ENCODE results near the gene GPN3. TPM values are rescaled to one million over a fixed set of nuclear protein-coding genes. Genes with fewer than 3 reads are reported as not detected.
"Not testable (repeated sequence)": the region's sequence is repeated elsewhere in the genome, so short reads cannot be mapped to it uniquely, and the experiment has no call there.

GPN3 gene
- total RNA-seq, 2 experiments from 2014 or later = 37.8 to 62.0 TPM

GRCh38 chr12:110498984-110499706, 31.1 kb upstream of the GPN3 start:
- intact Hi-C loops (cut with DNase I, micrococcal nuclease) = no loop called here
- Mint-ChIP-seq H3K9me3 (ENCODE audit: low read depth) (peaks cover 4% of the 10 kb centered on the region), H3K27me3 (no peaks in the 10 kb centered on the region), H3K4me3 (no peak overlapping the region), H3K36me3 (ENCODE audit: low read depth) (peaks cover 47% of the 10 kb centered on the region), H3K27ac (peak overlapping the region; percentile 67), H3K4me1 (peaks cover 28% of the 10 kb centered on the region)
- POLR2A ChIA-PET = interaction anchor here (0.6 to 1.0 kb wide), 2 partner anchors 134 to 156 kb away, joined by 7 to 10 read pairs; no protein-coding TSS in a partner anchor
- CTCF ChIA-PET = interaction anchor here (1.0 to 20.0 kb wide), 4 partner anchors 9 to 399 kb away, joined by 3 to 240 read pairs (median 18); partner anchors contain the start of genes FAM216A and GPN3
- DNase-seq (no peak), ATAC-seq (no peak)

- no peak for DNase-seq
- Mint-ChIP-seq H3K4me1 (peaks cover 7% of the 10 kb centered on the region), H3K27me3 (no peaks in the 10 kb centered on the region), H3K36me3 (ENCODE audit: low read depth) (peaks cover 31% of the 10 kb centered on the region), H3K27ac (no peak overlapping the region), H3K4me3 (no peak overlapping the region), H3K9me3 (ENCODE audit: low read depth) (no peaks in the 10 kb centered on the region)
- no peak for ATAC-seq
- POLR2A ChIA-PET = no interaction called here
- intact Hi-C loops (cut with DNase I, micrococcal nuclease) = no loop called here
- CTCF ChIA-PET = no interaction called here
Measured at GRCh38 chr12:110475426-110475825, 7.4 kb upstream of the GPN3 start.

GRCh38 chr12:110467847-110468213, 227 bp downstream of the GPN3 start:
- Mint-ChIP-seq H3K27ac (peak overlapping the region; percentile 97), H3K4me3 (peak overlapping the region; percentile 89), H3K4me1 (peaks cover 33% of the 10 kb centered on the region), H3K27me3 (no peaks in the 10 kb centered on the region), H3K9me3 (ENCODE audit: low read depth) (no peaks in the 10 kb centered on the region), H3K36me3 (ENCODE audit: low read depth) (peaks cover 38% of the 10 kb centered on the region)
- DNase-seq (no peak), ATAC-seq (no peak)
- ChIA-PET CTCF (interaction anchor here (0.7 to 4.2 kb wide), 18 partner anchors 9 to 402 kb away, joined by 3 to 43 read pairs (median 4); partner anchors contain the start of genes ARPC3, CCDC63, RAD9B and VPS29), POLR2A (interaction anchor here (0.6 to 2.3 kb wide), 16 partner anchors 13 to 274 kb away, joined by 3 to 27 read pairs (median 4); partner anchors contain the start of genes ARPC3, RAD9B, TCTN1 and VPS29)
- intact Hi-C loops (cut with DNase I, micrococcal nuclease) = loop anchor here (1.0 to 5.0 kb wide), 19 partner anchors 18 to 1544 kb away; partner anchors contain the start of genes ARPC3 (in 2 of the 2), ATP2A2 (in 2 of the 2), RAD9B (in 2 of the 2) and VPS29 (in 2 of the 2)

GRCh38 chr12:110466791-110467190, 1.3 kb downstream of the GPN3 start:
- DNase-seq (no peak), ATAC-seq (no peak)
- peaks cover 37% of the 10 kb centered on the region for H3K4me1 Mint-ChIP-seq
- ChIA-PET POLR2A (no interaction called here), CTCF (interaction anchor here (0.6 to 1.4 kb wide), 5 partner anchors 11 to 380 kb away, joined by 3 to 5 read pairs (median 4); partner anchors contain the start of genes ARPC3 and CCDC63)
- intact Hi-C loops (cut with DNase I, micrococcal nuclease) = loop anchor here in 1 of 2 experiments (5.0 kb wide), 2 partner anchors 426 to 1546 kb away; partner anchors contain the start of genes ERP29 and TMEM116
- H3K36me3 Mint-ChIP-seq (ENCODE audit: low read depth) = peaks cover 40% of the 10 kb centered on the region
- peak overlapping the region; percentile 89 for H3K4me3 Mint-ChIP-seq
- H3K9me3 Mint-ChIP-seq (ENCODE audit: low read depth) = no peaks in the 10 kb centered on the region
- no peak overlapping the region for H3K27ac Mint-ChIP-seq
- H3K27me3 Mint-ChIP-seq = no peaks in the 10 kb centered on the region

- CTCF ChIA-PET = interaction anchor here (0.6 to 1.3 kb wide), 6 partner anchors 9 to 135 kb away, joined by 3 to 5 read pairs (median 3); partner anchors contain the start of gene ARPC3
- H3K4me1 Mint-ChIP-seq = peaks cover 35% of the 10 kb centered on the region
- H3K4me3 Mint-ChIP-seq = not testable (repeated sequence)
Measured at GRCh38 chr12:110465765-110466164, 2.3 kb downstream of the GPN3 start.

GRCh38 chr12:110465024-110465423, 3.0 kb downstream of the GPN3 start:
- H3K4me1 Mint-ChIP-seq = peaks cover 28% of the 10 kb centered on the region
- peaks cover 31% of the 10 kb centered on the region for H3K36me3 Mint-ChIP-seq (ENCODE audit: low read depth)
- intact Hi-C loops (cut with DNase I, micrococcal nuclease) = loop anchor here in 1 of 2 experiments (5.0 kb wide), 2 partner anchors 427 to 1547 kb away; partner anchors contain the start of genes ERP29 and TMEM116

More at GRCh38 chr12:110465765-110466164, 2.3 kb downstream of the GPN3 start:
- POLR2A ChIA-PET = interaction anchor here (1.0 kb wide), 1 partner anchor 149 kb away, joined by 3 read pairs; no protein-coding TSS in a partner anchor
- not testable (repeated sequence) for H3K27ac Mint-ChIP-seq; DNase-seq; ATAC-seq; H3K9me3 Mint-ChIP-seq (ENCODE audit: low read depth); H3K27me3 Mint-ChIP-seq
- intact Hi-C loops (cut with DNase I, micrococcal nuclease) = loop anchor here in 1 of 2 experiments (5.0 kb wide), 2 partner anchors 427 to 1547 kb away; partner anchors contain the start of genes ERP29 and TMEM116
- peaks cover 35% of the 10 kb centered on the region for H3K36me3 Mint-ChIP-seq (ENCODE audit: low read depth)

GRCh38 chr12:110461189-110461588, 6.9 kb downstream of the GPN3 start:
- H3K4me1 Mint-ChIP-seq; H3K4me3 Mint-ChIP-seq; POLR2A ChIA-PET; ATAC-seq; H3K27me3 Mint-ChIP-seq; DNase-seq; H3K27ac Mint-ChIP-seq; H3K9me3 Mint-ChIP-seq (ENCODE audit: low read depth); intact Hi-C loops (cut with DNase I, micrococcal nuclease): not testable (repeated sequence)
- peaks cover 34% of the 10 kb centered on the region for H3K36me3 Mint-ChIP-seq (ENCODE audit: low read depth)
- CTCF ChIA-PET = interaction anchor here (0.6 to 1.4 kb wide), 2 partner anchors 30 to 1365 kb away, joined by 3 read pairs; no protein-coding TSS in a partner anchor

More at GRCh38 chr12:110465024-110465423, 3.0 kb downstream of the GPN3 start:
- no peaks in the 10 kb centered on the region for H3K9me3 Mint-ChIP-seq (ENCODE audit: low read depth)
- DNase-seq (no peak), ATAC-seq (no peak)
- H3K27me3 Mint-ChIP-seq = no peaks in the 10 kb centered on the region
- ChIA-PET POLR2A (no interaction called here), CTCF (interaction anchor here (1.3 to 3.0 kb wide), 2 partner anchors 8 to 14 kb away, joined by 3 to 9 read pairs; partner anchors contain the start of gene ARPC3)
- H3K4me3 Mint-ChIP-seq = no peak overlapping the region
- H3K27ac Mint-ChIP-seq = no peak overlapping the region

- ChIA-PET CTCF (interaction anchor here (1.1 to 1.9 kb wide), 3 partner anchors 9 to 27 kb away, joined by 4 to 8 read pairs (median 5); partner anchors contain the start of genes ARPC3, FAM216A and GPN3), POLR2A (no interaction called here)
- Mint-ChIP-seq H3K27ac (no peak overlapping the region), H3K4me1 (peaks cover 4% of the 10 kb centered on the region), H3K36me3 (ENCODE audit: low read depth) (peaks cover 37% of the 10 kb centered on the region), H3K9me3 (ENCODE audit: low read depth) (no peaks in the 10 kb centered on the region), H3K27me3 (no peaks in the 10 kb centered on the region), H3K4me3 (no peak overlapping the region)
- intact Hi-C loops (cut with DNase I, micrococcal nuclease) = no loop called here
- no peak for DNase-seq
- ATAC-seq = no peak
Measured at GRCh38 chr12:110458756-110459155, 9.3 kb downstream of the GPN3 start.

- no peaks in the 10 kb centered on the region for H3K27me3 Mint-ChIP-seq
- intact Hi-C loops (cut with DNase I, micrococcal nuclease) = loop anchor here in 1 of 2 experiments (5.0 kb wide), 1 partner anchor 374 kb away; no protein-coding TSS in a partner anchor
- ChIA-PET POLR2A (interaction anchor here (1.4 kb wide), 1 partner anchor 15 kb away, joined by 5 read pairs; the partner anchor contains the start of genes FAM216A and GPN3), CTCF (interaction anchor here (0.8 to 5.9 kb wide), 5 partner anchors 16 to 151 kb away, joined by 3 to 82 read pairs (median 13); partner anchors contain the start of genes FAM216A and GPN3)
- no peak overlapping the region for H3K27ac Mint-ChIP-seq
- DNase-seq = no peak
- no peaks in the 10 kb centered on the region for H3K9me3 Mint-ChIP-seq (ENCODE audit: low read depth)
- H3K36me3 Mint-ChIP-seq (ENCODE audit: low read depth) = peaks cover 39% of the 10 kb centered on the region
- no peak overlapping the region for H3K4me3 Mint-ChIP-seq
- peaks cover 14% of the 10 kb centered on the region for H3K4me1 Mint-ChIP-seq
- no peak for ATAC-seq
Measured at GRCh38 chr12:110453569-110454296, 14.3 kb downstream of the GPN3 start.

- Mint-ChIP-seq H3K9me3 (ENCODE audit: low read depth) (no peaks in the 10 kb centered on the region), H3K27me3 (no peaks in the 10 kb centered on the region), H3K36me3 (ENCODE audit: low read depth) (peaks cover 45% of the 10 kb centered on the region), H3K27ac (peak overlapping the region; percentile 98), H3K4me1 (peaks cover 33% of the 10 kb centered on the region), H3K4me3 (no peak overlapping the region)
- ChIA-PET POLR2A (interaction anchor here (0.6 kb wide), 2 partner anchors 41 to 154 kb away, joined by 3 to 4 read pairs; no protein-coding TSS in a partner anchor), CTCF (interaction anchor here (0.6 to 5.9 kb wide), 10 partner anchors 13 to 436 kb away, joined by 3 to 82 read pairs (median 7); partner anchors contain the start of genes FAM216A, GPN3 and TCTN1)
- DNase-seq (no peak), ATAC-seq (no peak)
- intact Hi-C loops (cut with DNase I, micrococcal nuclease) = loop anchor here (2.0 to 5.0 kb wide), 3 partner anchors 102 to 376 kb away; no protein-coding TSS in a partner anchor
Measured at GRCh38 chr12:110451263-110451662, 16.8 kb downstream of the GPN3 start.

All from activated CD4-positive, alpha-beta T cell treated with anti-CD3 and anti-CD28 coated beads for 36 hours (primary cell).